Right lobe of liver (tissue), 6 donors: ENCODE measurements around the gene CYP2W1. TPM values are rescaled to one million over a fixed set of nuclear protein-coding genes. Genes with fewer than 3 reads are reported as not detected.

Experiments
- ATAC-seq, 4 donors: fragments of 200-7000 bp; cut with Tn5 transposase; one replicate each; pipeline ENCODE4 v1.9.1; 2020; ENCODE audit warnings: mild to moderate bottlenecking in 4 of 4, moderate library complexity in 4 of 4
- DNase-seq, 3 donors: peaks; one replicate each; pipeline ENCODE4 v3.0.0-alpha.2; 2020
- H3K27ac ChIP-seq, 3 donors: fragments of 200-600 bp; one replicate each; pipeline ENCODE4 v1.8.0; 2022
- H3K27me3 ChIP-seq, 2 donors: fragments of 200-600 bp; one replicate each; pipeline ENCODE4 v1.8.0; 2022
- H3K36me3 ChIP-seq, 4 donors: fragments of 200-600 bp; sonication (generic) in 1 of 4; one replicate each; pipeline versions ENCODE4 v1.5.1 to v1.8.0; 2017 to 2022; ENCODE audit warnings: control low read depth in 1 of 4
- H3K4me1 ChIP-seq, 4 donors: fragments of 200-600 bp; sonication (generic) in 1 of 4; one replicate each; pipeline versions ENCODE4 v1.5.1 to v1.8.0; 2017 to 2022; ENCODE audit warnings: control low read depth in 1 of 4
- H3K4me3 ChIP-seq, 3 donors: fragments of 200-600 bp; one replicate each; pipeline ENCODE4 v1.8.0; 2022
- H3K9me3 ChIP-seq, 4 donors: fragments of 200-600 bp; sonication (generic) in 1 of 4; one replicate each; pipeline versions ENCODE4 v1.5.1 to v1.8.0; 2017 to 2022; ENCODE audit warnings: control low read depth in 1 of 4
- POLR2A ChIP-seq: fragments of 450-650 bp; IDR thresholded peaks from one replicate; pipeline ENCODE4 v1.6.1; 2017; ENCODE audit warnings: antibody characterized with exemption, mild to moderate bottlenecking
- WGBS: methylation state at CpG from one replicate; pipeline ENCODE4 v1.1.6; 2018; ENCODE audit warnings: low coverage, low lambda C conversion rate; ENCODE audit not compliant: insufficient coverage; ENCODE audit errors: missing lambda C conversion rate; 5-methylcytosine and 5-hydroxymethylcytosine counted together
- intact Hi-C, 2 donors: fragments of 100-400 bp; cut with DNase I; formaldehyde crosslinking; loops; one replicate each; pipeline versions ENCODE4 v1.11.2 to v1.14.1; 2022
- total RNA-seq, 6 experiments: library from RNA; depleted of rRNA in 2 of 6; stranded (reverse); fragments of >200 nt in 2 of 6; fragmentation: NEBNext Ultra II Directional in 3 of 6; extraction: Animal tissue kit (Norgen Biotek cat#: 25700) in 3 of 6; gene quantifications; one replicate each; pipeline versions ENCODE4 v1.1.0 to v1.2.4, GENCODE V29; 2016 to 2023
- TF ChIP-seq, protein P1 (sequence below), 4 donors: fragments of 200-600 bp in 3 of 4; fragments of 450-650 bp in 1 of 4; IDR thresholded peaks; one replicate each; pipeline versions ENCODE4 v1.5.1 to v1.8.0; 2016 to 2022; ENCODE audit warnings: antibody characterized with exemption in 4 of 4, mild to moderate bottlenecking in 2 of 4
- donor health status: DM: no; HTN: yes; CAD: no.
- donor health status: DM: no; HTN: no; CAD: no.
- donor health status: DM: no; HTN: no; CAD: no.
- donor health status: DM: no; HTN: yes; CAD: no.
- donor health status: DM: no; HTN: yes; CAD: no.

CYP2W1 gene
- total RNA-seq, 6 experiments from 2014 or later: not detected

DNA sequence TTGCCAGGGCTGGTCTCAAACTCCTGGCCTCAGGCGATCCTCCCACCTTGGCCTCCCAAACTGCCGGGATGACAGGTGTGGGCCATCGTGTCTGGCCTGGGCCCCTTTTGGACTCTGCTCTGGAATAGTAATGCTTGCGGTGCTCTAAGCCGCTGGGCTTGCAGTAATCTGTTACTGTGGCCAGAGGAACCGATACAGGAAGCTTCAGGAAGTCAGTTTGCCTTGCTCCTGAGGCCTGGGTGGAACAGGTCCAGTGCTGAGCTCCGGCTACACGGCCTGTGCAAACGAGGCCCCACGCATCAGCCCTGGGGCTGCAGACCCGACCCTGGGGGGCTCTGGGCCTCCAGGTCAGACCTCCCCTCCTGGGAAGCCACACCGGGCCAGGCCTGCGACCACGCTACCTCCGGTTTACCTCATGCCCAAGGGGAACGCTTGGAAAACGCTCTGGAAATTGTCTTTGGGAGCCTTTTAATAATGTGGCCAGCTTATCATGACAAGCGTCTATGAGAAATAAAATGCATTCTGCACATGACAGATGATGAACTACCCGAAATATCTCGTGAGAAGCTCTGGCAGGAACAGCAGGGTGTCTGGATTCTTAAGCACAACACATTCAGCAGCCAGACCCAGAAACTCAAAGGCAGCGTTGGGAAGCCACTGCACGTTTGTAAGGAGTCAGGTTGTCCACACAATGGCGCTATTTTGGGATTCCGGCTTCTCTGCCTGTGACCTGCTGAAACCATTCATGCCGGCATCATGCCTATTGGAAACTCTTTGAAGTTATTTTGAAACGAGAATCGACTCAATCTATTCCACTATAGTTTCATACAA lies 18.4 kb upstream of the CYP2W1 start:
- ATAC-seq (peak; percentile 34 to 66 (median 48)), DNase-seq (peak in 2 of 3 donors; percentile 24 to 58)
- H3K4me1 ChIP-seq: peaks cover 0 to 4% (median 0%) of the 10 kb centered on the region in 4 donors
- intact Hi-C loops: loop anchor here in 1 of 2 donors (5.0 kb wide), 1 partner anchor 67 kb away; no protein-coding TSS in a partner anchor
- no peak overlapping the region for H3K4me3 ChIP-seq
- whole genome bisulfite sequencing: 24% methylated on average over 19 of the region's 27 CpGs
- no peaks in the 10 kb centered on the region for H3K9me3 ChIP-seq
- H3K27me3 ChIP-seq: no peaks in the 10 kb centered on the region
- H3K27ac ChIP-seq: peak overlapping the region in 1 of 3 donors; percentile 8
- peaks cover 0 to 26% (median 4%) of the 10 kb centered on the region in 4 donors for H3K36me3 ChIP-seq
- no peak for TF ChIP-seq POLR2A
- TF ChIP-seq, protein P1, sequence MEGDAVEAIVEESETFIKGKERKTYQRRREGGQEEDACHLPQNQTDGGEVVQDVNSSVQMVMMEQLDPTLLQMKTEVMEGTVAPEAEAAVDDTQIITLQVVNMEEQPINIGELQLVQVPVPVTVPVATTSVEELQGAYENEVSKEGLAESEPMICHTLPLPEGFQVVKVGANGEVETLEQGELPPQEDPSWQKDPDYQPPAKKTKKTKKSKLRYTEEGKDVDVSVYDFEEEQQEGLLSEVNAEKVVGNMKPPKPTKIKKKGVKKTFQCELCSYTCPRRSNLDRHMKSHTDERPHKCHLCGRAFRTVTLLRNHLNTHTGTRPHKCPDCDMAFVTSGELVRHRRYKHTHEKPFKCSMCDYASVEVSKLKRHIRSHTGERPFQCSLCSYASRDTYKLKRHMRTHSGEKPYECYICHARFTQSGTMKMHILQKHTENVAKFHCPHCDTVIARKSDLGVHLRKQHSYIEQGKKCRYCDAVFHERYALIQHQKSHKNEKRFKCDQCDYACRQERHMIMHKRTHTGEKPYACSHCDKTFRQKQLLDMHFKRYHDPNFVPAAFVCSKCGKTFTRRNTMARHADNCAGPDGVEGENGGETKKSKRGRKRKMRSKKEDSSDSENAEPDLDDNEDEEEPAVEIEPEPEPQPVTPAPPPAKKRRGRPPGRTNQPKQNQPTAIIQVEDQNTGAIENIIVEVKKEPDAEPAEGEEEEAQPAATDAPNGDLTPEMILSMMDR (IDR thresholded peaks at IDR 0.05): no peak

DNA sequence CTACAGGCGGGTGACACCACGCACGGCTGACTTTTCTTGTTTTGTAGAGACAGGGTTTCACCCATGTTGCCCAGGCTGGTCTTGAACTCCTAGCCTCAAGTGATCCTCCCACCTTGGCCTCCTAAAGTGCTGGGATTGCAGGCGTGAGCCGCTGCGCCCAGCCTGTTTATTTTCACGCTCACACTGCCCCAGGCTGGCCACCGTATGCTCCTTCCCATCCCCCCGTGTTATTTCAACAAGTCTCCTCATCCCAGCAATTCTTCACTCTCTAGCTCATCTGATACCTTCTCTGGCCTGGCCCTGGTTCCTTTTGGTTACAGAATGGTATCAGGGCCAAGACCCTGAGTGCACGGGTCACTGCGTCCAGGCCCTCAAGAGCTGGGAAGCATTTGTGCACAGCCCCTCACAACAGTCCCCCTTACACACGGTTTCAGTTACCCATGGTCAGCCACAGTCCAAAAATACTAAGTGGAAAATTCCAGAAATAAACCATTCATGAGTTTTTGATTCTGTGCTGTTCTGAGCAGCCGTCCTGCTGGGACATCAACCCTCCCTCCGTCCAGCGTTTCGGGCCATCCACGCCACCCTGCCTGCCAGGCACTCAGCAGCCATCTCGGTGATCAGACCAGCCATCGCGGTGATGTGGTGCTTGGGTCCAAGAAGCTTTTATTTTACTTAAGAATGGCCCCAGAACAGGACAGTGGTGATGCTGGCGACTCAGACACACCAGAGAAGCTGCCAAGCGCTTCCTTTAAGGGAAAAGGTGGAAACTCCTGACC lies 16.5 kb upstream of the CYP2W1 start:
- Histone ChIP-seq H3K36me3 (peaks cover 0 to 36% (median 4%) of the 10 kb centered on the region in 4 donors), H3K27me3 (no peaks in the 10 kb centered on the region), H3K9me3 (no peaks in the 10 kb centered on the region), H3K27ac (no peak overlapping the region), H3K4me1 (peaks cover 0 to 4% (median 0%) of the 10 kb centered on the region in 4 donors), H3K4me3 (no peak overlapping the region)
- intact Hi-C loops: loop anchor here in 1 of 2 donors (5.0 kb wide), 1 partner anchor 69 kb away; no protein-coding TSS in a partner anchor
- ATAC-seq (no peak), DNase-seq (peak in 1 of 3 donors; percentile 35)
- TF ChIP-seq, protein P1 (IDR thresholded peaks at IDR 0.05): no peak
- TF ChIP-seq POLR2A: no peak
- WGBS: 81% methylated on average over 20 of the region's 22 CpGs

DNA sequence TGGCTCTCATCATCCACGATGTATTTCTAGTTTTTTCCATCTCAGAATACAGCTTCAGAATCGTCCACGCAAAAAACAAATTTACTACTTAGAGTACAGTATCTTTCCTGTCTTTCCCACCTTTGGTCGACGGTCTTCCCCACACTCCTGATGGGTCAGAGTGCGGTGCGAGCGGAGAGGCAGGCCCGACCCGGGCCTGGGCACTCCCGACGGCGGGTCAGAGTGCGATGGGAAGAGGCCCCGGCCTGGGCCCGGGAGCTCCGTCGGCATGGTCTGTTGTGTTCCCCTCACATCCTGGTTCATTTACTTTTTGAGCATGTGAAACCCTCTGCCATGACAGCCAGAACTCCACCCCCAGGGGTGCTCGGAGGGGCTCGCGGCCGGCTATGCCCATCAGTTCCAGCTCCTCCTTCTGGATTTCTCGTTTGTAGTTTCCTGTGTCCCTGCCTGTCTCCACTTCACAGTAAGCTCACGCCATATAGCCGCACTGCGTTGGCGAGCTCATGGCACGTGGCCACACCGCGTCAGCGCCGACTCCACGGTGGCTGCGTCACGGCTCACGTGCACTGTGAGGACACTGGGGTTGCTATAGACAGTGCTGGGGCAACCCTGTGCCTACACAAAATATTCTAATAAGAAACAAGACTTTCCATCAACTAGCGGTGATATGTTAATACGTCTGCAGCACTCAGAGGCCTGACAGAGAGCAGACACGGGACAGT lies 15.5 kb upstream of the CYP2W1 start:
- DNase-seq (no peak), ATAC-seq (no peak)
- no peak for TF ChIP-seq POLR2A
- TF ChIP-seq, protein P1 (IDR thresholded peaks at IDR 0.05): no peak
- Histone ChIP-seq H3K4me3 (no peak overlapping the region), H3K27me3 (no peaks in the 10 kb centered on the region), H3K9me3 (no peaks in the 10 kb centered on the region), H3K4me1 (peaks cover 0 to 4% (median under 1%) of the 10 kb centered on the region in 4 donors), H3K27ac (no peak overlapping the region), H3K36me3 (peaks cover 0 to 47% (median 7%) of the 10 kb centered on the region in 4 donors)
- 89% methylated on average over 17 of the region's 39 CpGs for WGBS
- intact Hi-C loops: loop anchor here in 1 of 2 donors (5.0 kb wide), 1 partner anchor 70 kb away; no protein-coding TSS in a partner anchor
